A673 (cell line): ENCODE data around the gene HOXC5. TPM values are rescaled to one million over a fixed set of nuclear protein-coding genes. Genes with fewer than 3 reads are reported as not detected.

ENCODE experiments used
- BruUV-seq: library from RNA; stranded (reverse); fragments of 400-500 nt; replicated peaks from 2 replicates; lab custom pipeline; 2021; lab: Mats Ljungman, UMichigan
- CTCF ChIA-PET: fragments of 300-600 bp; sonication (Branson Sonifier 250); formaldehyde crosslinking; loops from one replicate; lab custom pipeline; 2022; ENCODE audit warnings: antibody characterized with exemption; lab: Charles Lee
- POLR2A ChIA-PET: fragments of 300-600 bp; sonication (Branson Sonifier 250); formaldehyde crosslinking; loops from one replicate; lab custom pipeline; 2022; ENCODE audit warnings: antibody characterized with exemption; ENCODE audit not compliant: low non-redundant PET; lab: Charles Lee
- DNase-seq: peaks from one replicate; pipeline ENCODE4 v3.0.0-alpha.2; 2015; ENCODE audit warnings: low spot score
- H3K27ac ChIP-seq: fragments of 200-600 bp; sonication (generic); 2 replicates; pipeline ENCODE4 v1.5.1; 2016; ENCODE audit warnings: mixed run types, low read depth, mild to moderate bottlenecking, mixed read lengths, antibody characterized with exemption, low read length; ENCODE audit not compliant: poor library complexity, severe bottlenecking
- H3K27me3 ChIP-seq: fragments of 200-600 bp; sonication (generic); replicated peaks from 2 replicates; pipeline ENCODE4 v1.6.1; 2017; ENCODE audit warnings: mixed run types, low read depth, mild to moderate bottlenecking, mixed read lengths, antibody characterized with exemption, low read length; ENCODE audit not compliant: insufficient read depth, poor library complexity
- H3K36me3 ChIP-seq: fragments of 200-600 bp; sonication (generic); 2 replicates; pipeline ENCODE4 v1.6.1; 2016; ENCODE audit warnings: mixed run types, mild to moderate bottlenecking, mixed read lengths, antibody characterized with exemption, low read length; ENCODE audit not compliant: insufficient read depth, poor library complexity, severe bottlenecking
- H3K4me1 ChIP-seq: fragments of 200-600 bp; sonication (generic); 2 replicates; pipeline ENCODE4 v1.6.1; 2017; ENCODE audit warnings: mixed run types, mild to moderate bottlenecking, mixed read lengths, antibody characterized with exemption, low read length; ENCODE audit not compliant: insufficient read depth, poor library complexity, severe bottlenecking
- H3K4me3 ChIP-seq: fragments of 200-600 bp; sonication (generic); 2 replicates; pipeline ENCODE4 v1.5.1; 2016; ENCODE audit warnings: low read depth, mixed run types, mild to moderate bottlenecking, mixed read lengths, low read length; ENCODE audit not compliant: poor library complexity, severe bottlenecking
- H3K9me3 ChIP-seq: fragments of 200-600 bp; sonication (generic); 2 replicates; pipeline ENCODE4 v1.6.1; 2016; ENCODE audit warnings: mixed run types, low read depth, mild to moderate bottlenecking, mixed read lengths, antibody characterized with exemption, low read length; ENCODE audit not compliant: poor library complexity, severe bottlenecking
- CTCF ChIP-seq: fragments of 300-800, 200-600 bp; sonication (generic); conservative IDR thresholded peaks from 2 replicates; pipeline ENCODE4 v1.5.1; 2017; ENCODE audit warnings: low read depth, mild to moderate bottlenecking, antibody characterized with exemption, low read length, moderate library complexity, mixed read lengths
- EZH2 ChIP-seq: fragments of 200-600 bp; sonication (generic); IDR thresholded peaks from 2 replicates; pipeline ENCODE4 v1.6.1; 2017; ENCODE audit warnings: borderline replicate concordance, low read depth, mild to moderate bottlenecking, mixed read lengths, antibody characterized with exemption, low read length; ENCODE audit not compliant: poor library complexity, severe bottlenecking
- intact Hi-C: fragments of 100-400 bp; cut with micrococcal nuclease; formaldehyde crosslinking; loops from one replicate; pipeline ENCODE4 v1.10.0; 2022; ENCODE audit not compliant: unreplicated experiment
- total RNA-seq: library from RNA; stranded (reverse); gene quantifications from 2 replicates; pipeline ENCODE4 v1.2.3, GENCODE V29; 2021

Gene HOXC5
- total RNA-seq, 1 experiment from 2014 or later, result 1.9 TPM

GRCh38 chr12:54033106-54033979, 493 bp downstream of the HOXC5 start:
- no TSS peak for BruUV-seq

GRCh38 chr12:54033980-54034784, 1.3 kb downstream of the HOXC5 start:
- no peak for DNase-seq
- H3K27ac ChIP-seq, result no peak overlapping the region
- no peaks in the 10 kb centered on the region for H3K9me3 ChIP-seq
- intact Hi-C loops, result loop anchor here (2.0 to 5.0 kb wide), 2 partner anchors 103 to 157 kb away; no protein-coding TSS in a partner anchor
- ChIA-PET CTCF (interaction anchor here (0.9 kb wide), 1 partner anchor 25 kb away, joined by 3 read pairs; the partner anchor contains the start of gene HOXC8), POLR2A (no interaction called here)
- peaks cover 34% of the 10 kb centered on the region for H3K4me1 ChIP-seq
- no peaks in the 10 kb centered on the region for H3K27me3 ChIP-seq
- no peak for TF ChIP-seq CTCF
- TF ChIP-seq EZH2, result no peak
- no TSS peak for BruUV-seq
- H3K36me3 ChIP-seq, result peaks cover 13% of the 10 kb centered on the region
- peak overlapping the region; percentile 43 for H3K4me3 ChIP-seq

More at GRCh38 chr12:54033106-54033979, 493 bp downstream of the HOXC5 start:
- intact Hi-C loops, result loop anchor here (2.0 to 5.0 kb wide), 2 partner anchors 104 to 157 kb away; no protein-coding TSS in a partner anchor
- Histone ChIP-seq H3K27me3 (no peaks in the 10 kb centered on the region), H3K36me3 (peaks cover 13% of the 10 kb centered on the region), H3K27ac (no peak overlapping the region), H3K4me3 (peak overlapping the region; percentile 43), H3K4me1 (peaks cover 39% of the 10 kb centered on the region), H3K9me3 (no peaks in the 10 kb centered on the region)
- no peak for TF ChIP-seq EZH2
- TF ChIP-seq CTCF, result no peak
- DNase-seq, result peak; percentile 66
- POLR2A ChIA-PET, result interaction anchor here (0.6 kb wide), 1 partner anchor 8 kb away, joined by 18 read pairs; no protein-coding TSS in a partner anchor
- CTCF ChIA-PET, result interaction anchor here (0.5 to 2.2 kb wide), 12 partner anchors 17 to 182 kb away, joined by 3 to 22 read pairs (median 6); partner anchors contain the start of genes HOXC10 and HOXC8

GRCh38 chr12:54034785-54035310, 2.0 kb downstream of the HOXC5 start:
- no peaks in the 10 kb centered on the region for H3K27me3 ChIP-seq
- DNase-seq, result no peak
- H3K4me3 ChIP-seq, result no peak overlapping the region
- TF ChIP-seq CTCF (no peak), EZH2 (no peak)
- no peaks in the 10 kb centered on the region for H3K9me3 ChIP-seq
- H3K4me1 ChIP-seq, result peaks cover 34% of the 10 kb centered on the region
- ChIA-PET POLR2A (no interaction called here), CTCF (no interaction called here)
- intact Hi-C loops, result loop anchor here (5.0 kb wide), 1 partner anchor 102 kb away; no protein-coding TSS in a partner anchor
- H3K27ac ChIP-seq, result no peak overlapping the region
- BruUV-seq, result no TSS peak
- peaks cover 10% of the 10 kb centered on the region for H3K36me3 ChIP-seq
